Retina (tissue), 1 donor: ENCODE measurements around the gene CDKN1C.

Source experiments
- DNase-seq: peaks from one replicate; pipeline ENCODE4 v3.0.0-alpha.2; 2016

CDKN1C gene

GRCh38 chr11:2867722-2868505 is 17.7 kb downstream of the CDKN1C start:
- DNase-seq: peak; percentile 75

- no peak for DNase-seq
Measured at GRCh38 chr11:2867142-2867541, 18.4 kb downstream of the CDKN1C start.

GRCh38 chr11:2865922-2866577 is 19.5 kb downstream of the CDKN1C start:
- DNase-seq: no peak

- DNase-seq: no peak
Measured at GRCh38 chr11:2864901-2865300, 20.7 kb downstream of the CDKN1C start.

- no peak for DNase-seq
Measured at GRCh38 chr11:2863276-2863618, 22.3 kb downstream of the CDKN1C start.

GRCh38 chr11:2862395-2863275 is 22.9 kb downstream of the CDKN1C start:
- DNase-seq: peak; percentile 71

GRCh38 chr11:2860636-2861035 is 24.9 kb downstream of the CDKN1C start:
- DNase-seq: no peak

- DNase-seq: no peak
Measured at GRCh38 chr11:2859699-2860037, 25.9 kb downstream of the CDKN1C start.

- peak; percentile 85 for DNase-seq
Measured at GRCh38 chr11:2858995-2859698, 26.4 kb downstream of the CDKN1C start.

GRCh38 chr11:2857918-2858317 is 27.7 kb downstream of the CDKN1C start:
- DNase-seq: no peak

- DNase-seq: no peak
Measured at GRCh38 chr11:2857276-2857675, 28.3 kb downstream of the CDKN1C start.

- DNase-seq: peak; percentile 23
Measured at GRCh38 chr11:2855162-2855561, 30.4 kb downstream of the CDKN1C start.

GRCh38 chr11:2853997-2854560 is 31.5 kb downstream of the CDKN1C start:
- DNase-seq: no peak

- no peak for DNase-seq
Measured at GRCh38 chr11:2853401-2853800, 32.2 kb downstream of the CDKN1C start.

GRCh38 chr11:2849994-2850770 is 35.4 kb downstream of the CDKN1C start:
- peak; percentile 90 for DNase-seq

- no peak for DNase-seq
Measured at GRCh38 chr11:2848497-2848896, 37.1 kb downstream of the CDKN1C start.

- no peak for DNase-seq
Measured at GRCh38 chr11:2847561-2847960, 38.0 kb downstream of the CDKN1C start.

GRCh38 chr11:2846470-2846869 is 39.1 kb downstream of the CDKN1C start:
- DNase-seq: no peak

GRCh38 chr11:2846056-2846455 is 39.5 kb downstream of the CDKN1C start:
- no peak for DNase-seq

- no peak for DNase-seq
Measured at GRCh38 chr11:2844996-2845395, 40.6 kb downstream of the CDKN1C start.

GRCh38 chr11:2844116-2844842 is 41.3 kb downstream of the CDKN1C start:
- no peak for DNase-seq
